Pancreas (tissue), 10 donors: ENCODE measurements around the gene CLEC3B. TPM values are rescaled to one million over a fixed set of nuclear protein-coding genes. Genes with fewer than 3 reads are reported as not detected.

Source experiments
- ATAC-seq, 4 donors: fragments of 200-7000 bp; cut with Tn5 transposase; one replicate each; pipeline versions ENCODE4 v1.8.0 to v1.9.1; 2020; ENCODE audit warnings: mild to moderate bottlenecking in 4 of 4, moderate library complexity in 4 of 4
- DNase-seq, 6 donors: peaks; one replicate each; pipeline ENCODE4 v3.0.0-alpha.2; 2020
- FAIRE-seq: peaks from 2 replicates; lab custom pipeline; 2012; peaks lifted over from hg19 to GRCh38; lab: Jason Lieb, UNC
- H3K27ac ChIP-seq, 4 donors: fragments of 200-600 bp; sonication (generic); 1 replicate in 3 of 4; 2 replicates in 1 of 4; pipeline versions ENCODE4 v1.5.0 to v1.8.0; 2020
- H3K27me3 ChIP-seq, 4 donors: fragments of 200-600 bp; one replicate each; pipeline ENCODE4 v1.8.0; 2021
- H3K36me3 ChIP-seq, 3 donors: fragments of 200-600 bp; sonication (generic) in 1 of 3; one replicate each; pipeline versions ENCODE4 v1.5.0 to v1.8.0; 2020 to 2021
- H3K4me1 ChIP-seq, 3 donors: fragments of 200-600 bp; one replicate each; pipeline ENCODE4 v1.8.0; 2021
- H3K4me3 ChIP-seq, 4 donors: fragments of 200-600 bp; sonication (generic) in 2 of 4; one replicate each; pipeline versions ENCODE4 v1.5.0 to v1.8.0; 2020 to 2021
- H3K9me3 ChIP-seq, 4 donors: fragments of 200-600 bp; one replicate each; pipeline ENCODE4 v1.8.0; 2021
- CTCF ChIP-seq, 4 donors: fragments of 200-600 bp; sonication (generic) in 3 of 4; IDR thresholded peaks; one replicate each; pipeline versions ENCODE4 v1.5.0 to v1.8.0; 2021; ENCODE audit warnings: antibody characterized with exemption in 4 of 4
- WGBS, 2 donors: extraction: QIAGEN DNeasy Blood & Tissue Kit; methylation state at CpG; one replicate each; pipeline ENCODE4 v1.1.7; 2013; 5-methylcytosine and 5-hydroxymethylcytosine counted together
- intact Hi-C, 3 donors: fragments of 100-400 bp; cut with DNase I; formaldehyde crosslinking; loops; one replicate each; pipeline versions ENCODE4 v1.11.1 to v1.14.2; 2022
- polyA plus RNA-seq, 2 donors: library from polyadenylated mRNA; stranded (reverse); fragments of 200-250 nt; gene quantifications; one replicate each; pipeline ENCODE4 v1.2.3, GENCODE V29; 2013
- total RNA-seq, 6 donors: library from RNA; stranded (reverse); fragmentation: NEBNext Ultra II Directional in 4 of 6; extraction: Animal tissue kit (Norgen Biotek cat#: 25700) in 4 of 6; gene quantifications; one replicate each; pipeline versions ENCODE4 v1.2.1 to v1.2.4, GENCODE V29; 2021 to 2023
- donor health status: healthy with polysubstance abuse.
- donor health status: DM: no; HTN: no; CAD: no; lungs with moderate emphysema.
- donor health status: DM: no; HTN: no; CAD: no.
- donor health status: control.
- donor health status: control.
- donor health status: Bipolar disorder and iron deficiency.
- donor health status: DM: yes; HTN: yes; CAD: no.
- donor health status: DM: no; HTN: no; CAD: no.
- donor health status: DM: no; HTN: no; CAD: no.
- donor health status: DM: yes; HTN: yes; CAD: no.

The CLEC3B gene
- total and polyA plus RNA-seq, 8 donors = 1.3 to 31.9 (median 7.8) TPM

DNA sequence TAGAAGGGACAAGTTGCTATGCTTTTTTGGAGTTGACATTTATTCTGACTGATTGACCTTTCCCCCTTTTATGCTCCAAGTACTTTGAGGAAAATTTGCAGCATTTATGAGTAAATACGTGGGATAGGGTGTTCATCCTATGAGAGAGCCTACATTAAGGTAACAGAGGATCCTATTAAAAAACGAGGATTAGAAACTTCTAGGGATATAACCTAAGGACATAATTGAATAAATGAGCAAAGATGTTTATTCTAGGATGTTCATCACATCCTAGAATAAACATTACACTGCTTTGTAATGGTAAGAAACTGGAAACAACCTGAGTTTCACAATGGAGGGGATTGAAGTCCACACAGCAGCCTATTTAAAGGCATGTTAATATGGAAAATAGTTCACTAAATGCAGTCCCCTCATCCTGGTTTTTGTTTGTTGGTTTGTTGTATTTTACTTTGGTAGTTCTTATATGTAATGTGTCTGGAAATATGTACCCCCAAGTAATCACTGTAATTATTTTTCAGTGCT, 23.9 kb upstream of the CLEC3B start:
- H3K9me3 ChIP-seq = no peaks in the 10 kb centered on the region
- H3K27ac ChIP-seq = no peak overlapping the region
- WGBS, 2 donors = 66 to 72% methylated on average over 2 of the region's 2 CpGs
- no peaks in the 10 kb centered on the region for H3K27me3 ChIP-seq
- H3K4me1 ChIP-seq = peaks cover 3 to 9% (median 4%) of the 10 kb centered on the region in 3 donors
- FAIRE-seq (no peak), ATAC-seq (no peak), DNase-seq (no peak)
- H3K36me3 ChIP-seq = peaks cover 0 to 18% (median 3%) of the 10 kb centered on the region in 3 donors
- intact Hi-C loops = no loop called here
- TF ChIP-seq CTCF (IDR thresholded peaks at IDR 0.05) = no peak
- no peak overlapping the region for H3K4me3 ChIP-seq

DNA sequence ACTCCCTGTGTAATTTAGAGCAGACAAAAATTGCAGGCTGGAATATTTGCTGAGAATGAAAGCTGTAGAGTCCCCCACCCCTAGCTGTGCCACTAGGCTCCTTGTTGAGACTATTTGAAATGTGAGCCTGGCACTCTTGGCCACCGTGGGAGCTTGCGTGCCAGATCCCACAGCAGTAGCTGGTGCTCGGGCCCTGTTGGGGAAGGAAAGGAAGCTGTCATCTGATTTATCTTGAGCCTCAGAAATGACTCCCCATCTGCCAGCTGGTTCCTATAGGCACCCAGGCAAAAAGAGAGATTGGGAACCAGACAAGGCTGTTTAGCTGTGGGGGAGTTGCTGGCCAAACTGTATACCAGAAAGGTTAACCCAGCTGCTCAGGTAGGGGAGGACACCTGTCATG, 23.4 kb upstream of the CLEC3B start:
- WGBS, 2 donors = 94 to 95% methylated on average over 3 of the region's 3 CpGs
- Histone ChIP-seq H3K27ac (no peak overlapping the region), H3K4me3 (no peak overlapping the region), H3K4me1 (peaks cover under 1 to 9% (median 4%) of the 10 kb centered on the region in 3 donors), H3K27me3 (no peaks in the 10 kb centered on the region), H3K9me3 (no peaks in the 10 kb centered on the region), H3K36me3 (peaks cover 0 to 18% (median 3%) of the 10 kb centered on the region in 3 donors)
- DNase-seq (no peak), FAIRE-seq (no peak), ATAC-seq (no peak)
- intact Hi-C loops = no loop called here
- no peak for TF ChIP-seq CTCF (IDR thresholded peaks at IDR 0.05)

GRCh38 chr3:45003406-45003805, 22.7 kb upstream of the CLEC3B start:
- no peak for FAIRE-seq
- H3K4me1 ChIP-seq = peaks cover 0 to 9% (median 4%) of the 10 kb centered on the region in 3 donors
- intact Hi-C loops = no loop called here
- no peak for ATAC-seq
- no peaks in the 10 kb centered on the region for H3K27me3 ChIP-seq
- DNase-seq = no peak
- H3K27ac ChIP-seq = no peak overlapping the region
- H3K4me3 ChIP-seq = no peak overlapping the region
- TF ChIP-seq CTCF (IDR thresholded peaks at IDR 0.05) = no peak
- no peaks in the 10 kb centered on the region for H3K9me3 ChIP-seq
- peaks cover 0 to 19% (median 3%) of the 10 kb centered on the region in 3 donors for H3K36me3 ChIP-seq

GRCh38 chr3:45003859-45004258, 22.2 kb upstream of the CLEC3B start:
- DNase-seq = no peak
- intact Hi-C loops = no loop called here
- TF ChIP-seq CTCF (IDR thresholded peaks at IDR 0.05) = no peak
- H3K4me3 ChIP-seq = no peak overlapping the region
- no peak overlapping the region for H3K27ac ChIP-seq
- peaks cover 0 to 19% (median 3%) of the 10 kb centered on the region in 3 donors for H3K36me3 ChIP-seq
- FAIRE-seq = no peak
- WGBS, 2 donors = 92 to 94% methylated on average over 2 of the region's 2 CpGs
- ATAC-seq = no peak
- H3K9me3 ChIP-seq = no peaks in the 10 kb centered on the region
- peaks cover 0 to 9% (median 4%) of the 10 kb centered on the region in 3 donors for H3K4me1 ChIP-seq
- no peaks in the 10 kb centered on the region for H3K27me3 ChIP-seq

DNA sequence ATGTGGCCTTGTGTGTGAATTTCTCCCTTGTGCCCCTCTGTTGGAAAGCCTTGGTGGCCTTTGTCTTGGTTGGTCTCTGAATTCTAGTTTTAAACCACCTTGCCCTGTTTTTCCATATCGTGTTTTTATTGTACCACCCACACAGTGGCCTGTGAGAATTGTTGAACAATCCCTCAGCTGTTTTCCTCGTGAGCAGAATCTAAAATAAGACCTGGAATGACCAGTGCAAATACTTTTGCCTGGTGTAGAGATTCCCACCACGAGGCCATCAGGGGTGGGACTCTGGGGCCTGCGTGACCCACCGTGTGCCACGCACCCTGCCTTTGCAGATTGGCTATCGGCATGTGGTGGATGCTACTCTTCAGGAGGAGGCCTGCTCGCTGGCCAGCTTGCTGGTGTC, 19.0 kb upstream of the CLEC3B start:
- Histone ChIP-seq H3K27me3 (no peaks in the 10 kb centered on the region), H3K36me3 (peaks cover 0 to 18% (median 0%) of the 10 kb centered on the region in 3 donors), H3K4me1 (no peaks in the 10 kb centered on the region), H3K27ac (no peak overlapping the region), H3K4me3 (no peak overlapping the region), H3K9me3 (no peaks in the 10 kb centered on the region)
- WGBS, 2 donors = 93% methylated on average over 8 of the region's 8 CpGs
- TF ChIP-seq CTCF (IDR thresholded peaks at IDR 0.05) = no peak
- DNase-seq (peak in 1 of 6 donors; percentile 26), ATAC-seq (no peak), FAIRE-seq (no peak)
- intact Hi-C loops = no loop called here
